IMR-90 (cell line): ENCODE data around the gene TMEM14C.

Source experiments
- BHLHE40 ChIP-seq: fragments of 150-350 bp; IDR thresholded peaks from 2 replicates; pipeline ENCODE4 v1.6.1; 2016; ENCODE audit warnings: mild to moderate bottlenecking, low read depth, low read length
- CHD1 ChIP-seq: IDR thresholded peaks from 2 replicates; pipeline ENCODE4 v1.6.1; 2012; ENCODE audit warnings: low read depth, low read length, improper control_type of control experiment
- RCOR1 ChIP-seq: IDR thresholded peaks from 2 replicates; pipeline ENCODE4 v1.6.1; 2012; ENCODE audit warnings: mild to moderate bottlenecking, low read length, improper control_type of control experiment; ENCODE audit not compliant: insufficient replicate concordance
- TF ChIP-seq, protein P1 (sequence below): conservative IDR thresholded peaks from 2 replicates; pipeline ENCODE4 v1.5.1; 2012; ENCODE audit warnings: mild to moderate bottlenecking, low read depth, low read length, improper control_type of control experiment
- TF ChIP-seq, protein P2 (sequence below): fragments of 150-350 bp; IDR thresholded peaks from 2 replicates; pipeline ENCODE4 v1.6.1; 2017; ENCODE audit warnings: mild to moderate bottlenecking, antibody characterized with exemption, low read length, low read depth

DNA sequence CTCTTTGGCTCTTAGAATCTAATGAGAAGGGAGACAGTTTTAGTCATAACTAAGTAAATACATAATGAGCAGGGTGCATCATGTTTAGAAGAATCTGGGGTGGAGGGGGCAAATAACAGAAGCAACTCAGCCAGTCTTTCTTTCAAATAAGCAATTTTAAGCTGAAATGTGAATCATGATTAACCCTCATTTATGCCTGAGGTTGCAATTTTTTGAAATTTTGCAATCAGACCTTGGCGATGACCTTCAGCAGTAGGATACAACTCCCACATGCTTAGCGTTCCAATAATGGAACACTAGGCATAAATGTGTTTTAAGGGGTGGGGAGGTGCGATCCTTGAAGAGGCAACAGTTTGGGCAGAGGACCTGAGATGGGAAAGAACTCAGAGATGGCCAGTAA, 55.4 kb downstream of the TMEM14C start:
- no peak for TF ChIP-seq BHLHE40
- TF ChIP-seq, protein P1, sequence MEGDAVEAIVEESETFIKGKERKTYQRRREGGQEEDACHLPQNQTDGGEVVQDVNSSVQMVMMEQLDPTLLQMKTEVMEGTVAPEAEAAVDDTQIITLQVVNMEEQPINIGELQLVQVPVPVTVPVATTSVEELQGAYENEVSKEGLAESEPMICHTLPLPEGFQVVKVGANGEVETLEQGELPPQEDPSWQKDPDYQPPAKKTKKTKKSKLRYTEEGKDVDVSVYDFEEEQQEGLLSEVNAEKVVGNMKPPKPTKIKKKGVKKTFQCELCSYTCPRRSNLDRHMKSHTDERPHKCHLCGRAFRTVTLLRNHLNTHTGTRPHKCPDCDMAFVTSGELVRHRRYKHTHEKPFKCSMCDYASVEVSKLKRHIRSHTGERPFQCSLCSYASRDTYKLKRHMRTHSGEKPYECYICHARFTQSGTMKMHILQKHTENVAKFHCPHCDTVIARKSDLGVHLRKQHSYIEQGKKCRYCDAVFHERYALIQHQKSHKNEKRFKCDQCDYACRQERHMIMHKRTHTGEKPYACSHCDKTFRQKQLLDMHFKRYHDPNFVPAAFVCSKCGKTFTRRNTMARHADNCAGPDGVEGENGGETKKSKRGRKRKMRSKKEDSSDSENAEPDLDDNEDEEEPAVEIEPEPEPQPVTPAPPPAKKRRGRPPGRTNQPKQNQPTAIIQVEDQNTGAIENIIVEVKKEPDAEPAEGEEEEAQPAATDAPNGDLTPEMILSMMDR: no peak
- TF ChIP-seq, protein P2, sequence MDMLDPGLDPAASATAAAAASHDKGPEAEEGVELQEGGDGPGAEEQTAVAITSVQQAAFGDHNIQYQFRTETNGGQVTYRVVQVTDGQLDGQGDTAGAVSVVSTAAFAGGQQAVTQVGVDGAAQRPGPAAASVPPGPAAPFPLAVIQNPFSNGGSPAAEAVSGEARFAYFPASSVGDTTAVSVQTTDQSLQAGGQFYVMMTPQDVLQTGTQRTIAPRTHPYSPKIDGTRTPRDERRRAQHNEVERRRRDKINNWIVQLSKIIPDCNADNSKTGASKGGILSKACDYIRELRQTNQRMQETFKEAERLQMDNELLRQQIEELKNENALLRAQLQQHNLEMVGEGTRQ: no peak
- TF ChIP-seq CHD1: no peak
- no peak for TF ChIP-seq RCOR1
